ENCODE measurements around the gene MAP3K4. TPM values are rescaled to one million over a fixed set of nuclear protein-coding genes. Genes with fewer than 3 reads are reported as not detected.

Gene MAP3K4, protein sequence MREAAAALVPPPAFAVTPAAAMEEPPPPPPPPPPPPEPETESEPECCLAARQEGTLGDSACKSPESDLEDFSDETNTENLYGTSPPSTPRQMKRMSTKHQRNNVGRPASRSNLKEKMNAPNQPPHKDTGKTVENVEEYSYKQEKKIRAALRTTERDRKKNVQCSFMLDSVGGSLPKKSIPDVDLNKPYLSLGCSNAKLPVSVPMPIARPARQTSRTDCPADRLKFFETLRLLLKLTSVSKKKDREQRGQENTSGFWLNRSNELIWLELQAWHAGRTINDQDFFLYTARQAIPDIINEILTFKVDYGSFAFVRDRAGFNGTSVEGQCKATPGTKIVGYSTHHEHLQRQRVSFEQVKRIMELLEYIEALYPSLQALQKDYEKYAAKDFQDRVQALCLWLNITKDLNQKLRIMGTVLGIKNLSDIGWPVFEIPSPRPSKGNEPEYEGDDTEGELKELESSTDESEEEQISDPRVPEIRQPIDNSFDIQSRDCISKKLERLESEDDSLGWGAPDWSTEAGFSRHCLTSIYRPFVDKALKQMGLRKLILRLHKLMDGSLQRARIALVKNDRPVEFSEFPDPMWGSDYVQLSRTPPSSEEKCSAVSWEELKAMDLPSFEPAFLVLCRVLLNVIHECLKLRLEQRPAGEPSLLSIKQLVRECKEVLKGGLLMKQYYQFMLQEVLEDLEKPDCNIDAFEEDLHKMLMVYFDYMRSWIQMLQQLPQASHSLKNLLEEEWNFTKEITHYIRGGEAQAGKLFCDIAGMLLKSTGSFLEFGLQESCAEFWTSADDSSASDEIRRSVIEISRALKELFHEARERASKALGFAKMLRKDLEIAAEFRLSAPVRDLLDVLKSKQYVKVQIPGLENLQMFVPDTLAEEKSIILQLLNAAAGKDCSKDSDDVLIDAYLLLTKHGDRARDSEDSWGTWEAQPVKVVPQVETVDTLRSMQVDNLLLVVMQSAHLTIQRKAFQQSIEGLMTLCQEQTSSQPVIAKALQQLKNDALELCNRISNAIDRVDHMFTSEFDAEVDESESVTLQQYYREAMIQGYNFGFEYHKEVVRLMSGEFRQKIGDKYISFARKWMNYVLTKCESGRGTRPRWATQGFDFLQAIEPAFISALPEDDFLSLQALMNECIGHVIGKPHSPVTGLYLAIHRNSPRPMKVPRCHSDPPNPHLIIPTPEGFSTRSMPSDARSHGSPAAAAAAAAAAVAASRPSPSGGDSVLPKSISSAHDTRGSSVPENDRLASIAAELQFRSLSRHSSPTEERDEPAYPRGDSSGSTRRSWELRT (N-terminal part only)
- total RNA-seq (10 to 100 TPM; 28.0 to 42.3 (median 33.7) TPM), polyA plus RNA-seq (11.8 TPM)
- long read RNA-seq, donor 1, full-length matches to known transcripts: 2 of 24 reads
- long read RNA-seq, donor 1, partial matches to known transcripts: 18 of 24 reads
- long read RNA-seq, donor 1, other reads (novel, unspliced or antisense): 4 of 24 reads
- long read RNA-seq, donor 2, full-length matches to known transcripts: 1 of 12 reads
- long read RNA-seq, donor 2, partial matches to known transcripts: 9 of 12 reads
- long read RNA-seq, donor 2, other reads (novel, unspliced or antisense): 2 of 12 reads
- long read RNA-seq, donor 3, full-length matches to known transcripts: 6 of 55 reads
- long read RNA-seq, donor 3, partial matches to known transcripts: 38 of 55 reads
- long read RNA-seq, donor 3, other reads (novel, unspliced or antisense): 11 of 55 reads
- long read RNA-seq, donor 4, full-length matches to known transcripts: 2 of 14 reads
- long read RNA-seq, donor 4, partial matches to known transcripts: 7 of 14 reads
- long read RNA-seq, donor 4, other reads (novel, unspliced or antisense): 5 of 14 reads

DNA sequence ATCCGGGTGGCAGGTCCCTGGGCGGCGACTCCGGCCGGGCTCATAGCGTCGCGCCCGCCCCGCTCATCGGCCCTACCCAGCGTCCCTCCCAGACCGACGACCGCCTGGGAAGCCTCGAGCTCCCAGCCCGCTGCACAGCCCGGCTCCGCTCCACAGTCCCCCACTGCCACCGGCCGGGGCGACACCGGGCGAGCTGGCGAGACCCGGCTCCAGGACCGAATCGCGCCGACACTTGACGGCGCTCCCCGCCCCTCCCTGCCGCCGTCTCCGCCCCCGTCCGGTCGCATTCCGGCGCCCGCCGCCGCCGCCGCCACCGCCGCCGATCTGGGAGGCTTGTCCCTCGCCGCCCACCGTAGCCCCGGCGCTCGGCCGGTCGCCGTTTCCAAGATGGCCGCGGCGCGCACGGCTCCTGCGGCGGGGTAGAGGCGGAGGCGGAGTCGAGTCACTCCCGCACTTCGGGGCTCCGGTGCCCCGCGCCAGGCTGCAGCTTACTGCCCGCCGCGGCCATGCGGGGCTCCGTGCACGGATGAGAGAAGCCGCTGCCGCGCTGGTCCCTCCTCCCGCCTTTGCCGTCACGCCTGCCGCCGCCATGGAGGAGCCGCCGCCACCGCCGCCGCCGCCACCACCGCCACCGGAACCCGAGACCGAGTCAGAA is at the start of gene MAP3K4:
Gene MAP3K4, plus strand, starts transcription at position 364 of the 655 bp plus-strand sequence. Its CDS starts 163 bp downstream, at position 527.
- Histone ChIP-seq H3K27me3 (ENCODE audit: control insufficient read depth, insufficient read depth) (no peaks in the 10 kb centered on the region), H3K4me1 (ENCODE audit: control insufficient read depth, insufficient read depth, low read length) (peaks cover 7% of the 10 kb centered on the region), H3K9me3 (ENCODE audit: control insufficient read depth, low read length) (no peaks in the 10 kb centered on the region), H3K4me3 (ENCODE audit: low read length) (peak within 1 kb of the TSS; percentile 52), H3K27ac (ENCODE audit: low read length) (peak within 1 kb of the TSS; percentile 96)
- intact Hi-C loops (cut with DNase I): loop anchor here (5.0 to 10.0 kb wide), 2 partner anchors 59 to 383 kb away; no protein-coding TSS in a partner anchor
- DNase-seq (peak; percentile 86 to 94 (median 92)), ATAC-seq (peak; percentile 92 to 93)
- WGBS: under 1% methylated on average over 97 of the region's 97 CpGs

DNA sequence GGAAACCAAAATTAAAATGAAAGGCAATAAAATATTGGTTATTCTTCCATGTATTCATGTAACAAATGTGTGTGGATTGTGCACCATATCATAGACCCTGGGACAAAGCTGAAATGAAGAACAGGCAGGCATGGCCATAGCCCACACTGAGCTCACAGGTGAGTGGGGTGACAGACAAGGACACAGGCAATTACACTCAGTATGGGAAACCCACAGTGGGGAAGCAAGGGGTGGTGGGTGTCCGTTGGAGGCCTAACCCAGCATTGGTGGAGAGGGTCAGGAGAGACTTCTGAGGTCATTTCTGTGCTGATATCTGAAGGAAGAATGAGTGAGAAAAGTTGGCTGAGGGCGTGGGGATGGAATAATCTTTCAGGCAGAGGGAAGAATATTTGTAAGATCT is 47.6 kb upstream of the MAP3K4 start:
- DNase-seq: no peak
- intact Hi-C loops (cut with DNase I): no loop called here
- 70% methylated on average over 2 of the region's 2 CpGs for WGBS
- Histone ChIP-seq H3K27ac (ENCODE audit: low read length) (no peak overlapping the region), H3K27me3 (ENCODE audit: control insufficient read depth, insufficient read depth) (no peaks in the 10 kb centered on the region), H3K4me1 (ENCODE audit: control insufficient read depth, insufficient read depth, low read length) (no peaks in the 10 kb centered on the region), H3K4me3 (ENCODE audit: low read length) (no peak overlapping the region), H3K9me3 (ENCODE audit: control insufficient read depth, low read length) (no peaks in the 10 kb centered on the region)
- no peak for ATAC-seq

DNA sequence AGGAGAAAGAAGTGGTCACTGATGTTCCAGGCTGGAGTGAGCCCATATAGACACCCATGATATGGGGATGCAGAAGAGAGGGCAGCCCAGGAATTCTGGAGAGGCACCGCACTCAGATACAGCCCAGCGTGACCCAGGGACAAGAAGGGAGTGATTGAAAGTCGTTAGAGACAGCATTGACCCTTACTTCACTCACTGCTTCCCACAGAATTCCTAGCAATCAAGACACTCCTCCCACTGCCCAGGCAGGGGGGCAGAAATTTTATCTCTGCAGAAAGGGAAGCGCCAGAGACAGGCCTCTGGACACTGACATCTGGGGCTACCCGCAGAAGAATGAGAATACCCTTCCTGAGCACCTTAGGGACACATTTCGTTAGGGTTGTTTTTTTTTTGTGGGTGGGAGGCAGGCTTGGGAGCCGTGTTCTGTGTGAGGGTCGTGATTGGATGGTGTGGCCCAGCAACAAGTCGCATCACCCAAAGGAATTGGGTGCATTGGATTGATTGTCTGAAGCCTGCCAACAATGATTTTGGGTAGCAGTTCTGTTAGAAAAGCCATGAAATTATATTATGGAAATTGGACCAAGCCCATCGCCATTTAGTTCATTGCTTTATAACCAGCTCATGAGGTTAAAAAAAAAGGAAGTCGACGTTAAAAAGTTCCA is 45.9 kb upstream of the MAP3K4 start:
- Histone ChIP-seq H3K4me1 (ENCODE audit: control insufficient read depth, insufficient read depth, low read length) (no peaks in the 10 kb centered on the region), H3K27me3 (ENCODE audit: control insufficient read depth, insufficient read depth) (no peaks in the 10 kb centered on the region), H3K27ac (ENCODE audit: low read length) (no peak overlapping the region), H3K9me3 (ENCODE audit: control insufficient read depth, low read length) (no peaks in the 10 kb centered on the region), H3K4me3 (ENCODE audit: low read length) (no peak overlapping the region)
- ATAC-seq (no peak), DNase-seq (no peak)
- WGBS: 54% methylated on average over 12 of the region's 12 CpGs
- intact Hi-C loops (cut with DNase I): no loop called here

DNA sequence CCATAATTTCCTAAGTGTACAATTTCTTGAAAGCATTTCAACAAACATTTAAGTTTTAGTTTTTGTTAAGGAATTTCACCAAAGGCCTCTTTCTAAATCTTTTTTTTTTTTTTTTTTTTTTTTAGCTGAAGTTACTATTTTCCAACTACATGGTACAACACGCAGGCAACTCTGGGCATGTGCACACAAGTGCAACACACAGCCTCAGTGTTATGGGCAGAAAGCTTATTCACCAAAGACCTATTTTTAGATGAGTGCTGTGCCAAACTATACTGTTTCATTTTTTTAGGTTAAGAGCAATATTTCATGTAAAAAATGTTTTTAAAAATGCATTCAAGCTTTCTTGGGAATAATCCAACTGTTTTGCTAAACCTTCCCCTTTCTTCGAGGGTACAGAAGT is 42.0 kb upstream of the MAP3K4 start:
- intact Hi-C loops (cut with DNase I): no loop called here
- Histone ChIP-seq H3K27ac (ENCODE audit: low read length) (no peak overlapping the region), H3K4me3 (ENCODE audit: low read length) (no peak overlapping the region), H3K27me3 (ENCODE audit: control insufficient read depth, insufficient read depth) (no peaks in the 10 kb centered on the region), H3K4me1 (ENCODE audit: control insufficient read depth, insufficient read depth, low read length) (no peaks in the 10 kb centered on the region), H3K9me3 (ENCODE audit: control insufficient read depth, low read length) (no peaks in the 10 kb centered on the region)
- 57% methylated on average over 2 of the region's 2 CpGs for WGBS
- DNase-seq (no peak), ATAC-seq (no peak)

DNA sequence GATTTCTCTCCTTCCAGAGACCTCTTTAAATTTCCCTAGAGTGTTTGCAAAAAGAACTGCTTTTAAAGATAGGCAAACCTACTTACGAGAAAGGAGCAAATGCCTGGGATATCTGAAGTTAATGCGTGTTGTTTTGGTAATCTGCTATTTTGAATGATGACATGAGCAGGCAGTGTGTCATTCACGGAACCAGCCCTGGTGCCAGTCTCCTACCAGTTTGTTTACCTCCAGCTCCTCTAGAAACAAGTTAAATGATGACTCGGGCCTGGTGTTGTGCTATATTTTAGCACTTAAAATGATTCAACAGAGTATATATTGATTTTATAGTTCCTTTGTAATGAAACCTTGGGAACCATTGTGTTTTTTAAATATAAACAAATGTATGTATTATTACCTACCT is 41.1 kb upstream of the MAP3K4 start:
- no peak for DNase-seq
- intact Hi-C loops (cut with DNase I): no loop called here
- no peaks in the 10 kb centered on the region for H3K27me3 ChIP-seq (ENCODE audit: control insufficient read depth, insufficient read depth)
- H3K4me3 ChIP-seq (ENCODE audit: low read length): no peak overlapping the region
- H3K4me1 ChIP-seq (ENCODE audit: control insufficient read depth, insufficient read depth, low read length): no peaks in the 10 kb centered on the region
- peak; percentile 48 to 62 for ATAC-seq
- no peaks in the 10 kb centered on the region for H3K9me3 ChIP-seq (ENCODE audit: control insufficient read depth, low read length)
- H3K27ac ChIP-seq (ENCODE audit: low read length): no peak overlapping the region
- WGBS: 10% methylated on average over 4 of the region's 4 CpGs

DNA sequence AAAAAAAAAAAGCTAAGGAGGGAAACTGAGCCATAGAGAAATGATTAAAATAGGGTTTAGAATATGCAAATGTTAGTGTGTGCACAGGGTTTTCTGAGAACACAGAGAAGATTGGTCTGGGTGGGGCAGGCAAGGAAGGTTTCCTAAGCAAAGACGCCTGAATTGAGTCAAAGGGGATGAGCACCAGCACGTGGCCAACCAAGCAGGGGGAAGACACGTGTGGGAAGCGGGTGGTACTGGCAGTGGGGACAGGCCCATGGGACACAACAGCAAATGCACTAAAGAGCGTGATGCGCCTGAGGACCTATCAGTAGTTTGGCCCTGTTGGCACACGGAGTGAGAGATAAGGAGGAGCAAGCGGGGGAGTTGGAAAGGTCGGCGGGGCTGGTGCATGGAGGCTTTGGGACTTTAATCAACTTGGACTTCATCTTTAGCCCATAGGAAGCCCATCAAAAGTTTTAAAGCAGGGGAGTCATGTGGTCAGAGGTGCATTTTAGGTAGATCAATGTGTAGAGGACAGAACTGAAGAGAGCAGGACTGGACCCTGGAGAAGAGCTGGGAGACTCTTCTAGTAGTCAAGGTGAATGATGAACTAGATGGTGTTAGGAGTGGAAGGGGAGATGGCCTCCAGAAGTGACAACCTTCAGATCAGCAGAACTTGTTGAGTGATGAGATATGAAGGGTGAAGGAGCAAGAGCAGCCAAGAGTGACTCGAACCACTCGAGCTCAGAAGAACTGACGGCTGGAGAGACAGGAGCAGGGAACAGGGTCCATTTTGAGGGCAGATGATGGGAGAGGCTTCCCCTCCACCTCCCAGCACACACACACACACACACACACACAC is 40.2 kb upstream of the MAP3K4 start:
- intact Hi-C loops (cut with DNase I): no loop called here
- 70% methylated on average over 13 of the region's 13 CpGs for WGBS
- Histone ChIP-seq H3K27me3 (ENCODE audit: control insufficient read depth, insufficient read depth) (no peaks in the 10 kb centered on the region), H3K4me1 (ENCODE audit: control insufficient read depth, insufficient read depth, low read length) (no peaks in the 10 kb centered on the region), H3K4me3 (ENCODE audit: low read length) (no peak overlapping the region), H3K9me3 (ENCODE audit: control insufficient read depth, low read length) (no peaks in the 10 kb centered on the region), H3K27ac (ENCODE audit: low read length) (no peak overlapping the region)
- no peak for DNase-seq
- peak in 1 of 2 donors; percentile 36 for ATAC-seq

DNA sequence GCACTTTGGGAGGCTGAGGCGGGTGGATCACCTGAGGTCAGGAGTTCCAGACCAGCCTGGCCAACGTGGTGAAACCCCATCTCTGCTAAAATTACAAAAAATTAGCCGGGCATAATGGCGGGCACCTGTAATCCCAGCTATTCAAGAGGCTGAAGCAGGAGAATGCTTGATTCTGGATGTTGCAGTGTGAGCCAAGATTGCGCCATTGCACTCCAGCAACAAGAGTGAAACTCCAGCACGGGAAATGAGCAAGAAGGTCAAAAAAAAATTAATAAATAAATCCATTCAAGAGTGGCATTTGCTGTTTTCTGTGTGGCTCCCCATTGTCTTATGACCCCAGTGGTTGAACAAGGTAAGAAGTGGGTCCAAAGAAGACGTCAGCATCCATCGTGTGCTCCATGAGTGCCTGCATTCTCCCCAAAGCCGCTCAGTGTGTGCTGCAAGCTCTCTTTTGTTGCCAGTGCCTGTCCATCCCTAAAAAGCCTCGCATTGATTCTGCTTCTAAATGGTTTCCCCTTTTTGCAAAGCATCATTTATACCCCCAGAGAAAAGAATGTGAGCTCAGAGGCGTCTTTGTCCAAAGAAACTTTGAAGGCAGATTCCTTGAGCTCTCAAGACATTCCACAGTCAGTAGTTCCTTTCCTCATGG is 38.8 kb upstream of the MAP3K4 start:
- H3K4me1 ChIP-seq (ENCODE audit: control insufficient read depth, insufficient read depth, low read length): no peaks in the 10 kb centered on the region
- ATAC-seq (no peak), DNase-seq (no peak)
- H3K4me3 ChIP-seq (ENCODE audit: low read length): no peak overlapping the region
- intact Hi-C loops (cut with DNase I): no loop called here
- no peaks in the 10 kb centered on the region for H3K9me3 ChIP-seq (ENCODE audit: control insufficient read depth, low read length)
- no peak overlapping the region for H3K27ac ChIP-seq (ENCODE audit: low read length)
- WGBS: 69% methylated on average over 11 of the region's 11 CpGs
- H3K27me3 ChIP-seq (ENCODE audit: control insufficient read depth, insufficient read depth): no peaks in the 10 kb centered on the region

DNA sequence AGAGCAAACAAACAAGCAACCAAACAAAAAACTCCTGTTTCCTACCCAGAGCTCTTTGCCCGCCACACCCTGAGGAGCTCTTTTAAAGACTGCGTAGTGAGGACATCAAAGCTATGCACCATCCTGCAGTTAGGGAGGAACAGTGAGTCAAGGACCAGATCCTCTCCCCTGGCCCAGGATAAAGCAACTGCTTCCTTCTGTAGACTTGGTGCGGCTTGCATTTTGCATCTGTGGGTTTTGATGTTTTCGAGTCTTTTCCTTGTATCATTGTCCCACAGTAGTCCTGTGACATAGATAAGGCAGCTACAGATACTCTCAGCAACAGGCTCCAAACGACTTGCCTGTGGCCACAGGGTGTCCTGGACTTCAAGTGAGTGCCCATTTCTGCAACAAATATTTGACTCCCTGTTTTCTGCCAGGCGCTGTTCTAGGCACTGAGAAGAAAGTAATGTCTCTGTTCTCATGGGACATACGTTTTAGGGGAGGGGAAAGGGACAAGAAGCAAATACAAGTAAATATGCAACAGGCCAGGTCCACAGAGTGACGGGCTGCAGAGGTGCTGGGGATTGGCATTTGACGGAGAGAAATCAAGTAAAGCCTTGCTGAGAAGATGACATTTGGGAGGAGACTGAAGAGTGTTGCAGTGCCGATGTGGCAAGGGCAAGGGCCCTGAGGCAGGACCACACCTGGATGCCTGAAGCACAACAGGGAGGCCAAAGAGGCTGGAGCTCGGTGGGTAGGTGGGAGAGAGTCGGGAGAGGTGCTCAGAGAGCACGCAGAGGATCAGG is 35.9 kb upstream of the MAP3K4 start:
- DNase-seq: no peak
- no peak overlapping the region for H3K27ac ChIP-seq (ENCODE audit: low read length)
- intact Hi-C loops (cut with DNase I): no loop called here
- no peaks in the 10 kb centered on the region for H3K4me1 ChIP-seq (ENCODE audit: control insufficient read depth, insufficient read depth, low read length)
- H3K9me3 ChIP-seq (ENCODE audit: control insufficient read depth, low read length): no peaks in the 10 kb centered on the region
- 83% methylated on average over 13 of the region's 13 CpGs for WGBS
- no peak overlapping the region for H3K4me3 ChIP-seq (ENCODE audit: low read length)
- ATAC-seq: peak in 1 of 2 donors; percentile 23
- H3K27me3 ChIP-seq (ENCODE audit: control insufficient read depth, insufficient read depth): no peaks in the 10 kb centered on the region

Data from right cardiac atrium (tissue), 5 donors.